ENCODE measurements around the gene MOCS1.

Gene MOCS1

GRCh38 chr6:39942903-39943580 is 8.8 kb upstream of the MOCS1 start:
- no peak for DNase-seq (ENCODE audit: extremely low spot score)
- ChIA-PET POLR2A (no interaction called here), CTCF (no interaction called here)
- TF ChIP-seq CTCF (IDR thresholded peaks at IDR 0.05; ENCODE audit: control extremely low read depth, extremely low read depth, low read depth, missing control alignments): no peak

GRCh38 chr6:39941820-39942219 is 7.6 kb upstream of the MOCS1 start:
- ChIA-PET CTCF (no interaction called here), POLR2A (no interaction called here)
- DNase-seq (ENCODE audit: extremely low spot score): no peak
- no peak for TF ChIP-seq CTCF (IDR thresholded peaks at IDR 0.05; ENCODE audit: control extremely low read depth, extremely low read depth, low read depth, missing control alignments)

- POLR2A ChIA-PET: no interaction called here
- CTCF ChIA-PET: no interaction called here
- DNase-seq (ENCODE audit: extremely low spot score): no peak
- no peak for TF ChIP-seq CTCF (IDR thresholded peaks at IDR 0.05; ENCODE audit: control extremely low read depth, extremely low read depth, low read depth, missing control alignments)
Observed at GRCh38 chr6:39941138-39941537, 6.9 kb upstream of the MOCS1 start.

GRCh38 chr6:39938773-39939654 is 4.8 kb upstream of the MOCS1 start:
- no peak for DNase-seq (ENCODE audit: extremely low spot score)
- POLR2A ChIA-PET: no interaction called here
- TF ChIP-seq CTCF (IDR thresholded peaks at IDR 0.05; ENCODE audit: control extremely low read depth, extremely low read depth, low read depth, missing control alignments): no peak
- CTCF ChIA-PET: no interaction called here

GRCh38 chr6:39937686-39938333 is 3.5 kb upstream of the MOCS1 start:
- TF ChIP-seq CTCF (IDR thresholded peaks at IDR 0.05; ENCODE audit: control extremely low read depth, extremely low read depth, low read depth, missing control alignments): no peak
- DNase-seq (ENCODE audit: extremely low spot score): no peak
- ChIA-PET POLR2A (no interaction called here), CTCF (no interaction called here)

- CTCF ChIA-PET: no interaction called here
- no peak for DNase-seq (ENCODE audit: extremely low spot score)
- no peak for TF ChIP-seq CTCF (IDR thresholded peaks at IDR 0.05; ENCODE audit: control extremely low read depth, extremely low read depth, low read depth, missing control alignments)
- POLR2A ChIA-PET: no interaction called here
Observed at GRCh38 chr6:39936857-39937256, 2.6 kb upstream of the MOCS1 start.
